ENCODE results near the gene SPEM1.

DNA sequence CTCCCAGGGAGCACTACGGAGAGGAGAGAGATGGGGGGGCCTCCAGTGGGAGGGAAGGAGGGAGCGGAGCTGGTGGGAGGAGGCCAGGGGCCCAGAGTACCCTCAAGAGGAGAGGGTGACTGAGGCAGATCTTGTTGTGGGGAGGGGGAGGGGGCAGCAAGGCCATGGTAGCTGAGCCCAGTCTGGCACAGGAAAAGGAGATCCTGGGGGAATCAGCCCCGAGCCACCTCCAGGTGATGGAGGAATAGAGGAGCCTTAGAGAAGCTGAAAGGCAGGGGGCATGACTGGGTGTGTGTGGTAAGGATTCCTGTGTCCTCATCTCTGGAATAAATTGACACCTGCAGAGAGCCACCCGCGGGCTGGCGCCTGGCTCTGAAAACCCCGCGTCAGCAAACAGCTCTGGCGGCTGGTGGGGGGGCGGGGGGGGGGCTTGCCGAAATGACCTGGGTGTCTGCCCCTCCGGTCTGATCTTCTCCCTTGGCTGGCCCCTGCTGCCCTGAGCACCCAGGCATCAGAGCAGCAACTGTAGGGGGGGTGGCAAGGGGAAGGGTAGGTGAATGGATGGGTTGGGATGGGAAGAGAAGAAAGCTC is 13.8 kb upstream of the SPEM1 start:
- TF ChIP-seq, protein P1, sequence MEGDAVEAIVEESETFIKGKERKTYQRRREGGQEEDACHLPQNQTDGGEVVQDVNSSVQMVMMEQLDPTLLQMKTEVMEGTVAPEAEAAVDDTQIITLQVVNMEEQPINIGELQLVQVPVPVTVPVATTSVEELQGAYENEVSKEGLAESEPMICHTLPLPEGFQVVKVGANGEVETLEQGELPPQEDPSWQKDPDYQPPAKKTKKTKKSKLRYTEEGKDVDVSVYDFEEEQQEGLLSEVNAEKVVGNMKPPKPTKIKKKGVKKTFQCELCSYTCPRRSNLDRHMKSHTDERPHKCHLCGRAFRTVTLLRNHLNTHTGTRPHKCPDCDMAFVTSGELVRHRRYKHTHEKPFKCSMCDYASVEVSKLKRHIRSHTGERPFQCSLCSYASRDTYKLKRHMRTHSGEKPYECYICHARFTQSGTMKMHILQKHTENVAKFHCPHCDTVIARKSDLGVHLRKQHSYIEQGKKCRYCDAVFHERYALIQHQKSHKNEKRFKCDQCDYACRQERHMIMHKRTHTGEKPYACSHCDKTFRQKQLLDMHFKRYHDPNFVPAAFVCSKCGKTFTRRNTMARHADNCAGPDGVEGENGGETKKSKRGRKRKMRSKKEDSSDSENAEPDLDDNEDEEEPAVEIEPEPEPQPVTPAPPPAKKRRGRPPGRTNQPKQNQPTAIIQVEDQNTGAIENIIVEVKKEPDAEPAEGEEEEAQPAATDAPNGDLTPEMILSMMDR (IDR thresholded peaks at IDR 0.05; ENCODE audit: low read depth, low read length, poor library complexity, severe bottlenecking), result no peak
- TF ChIP-seq EZH2phosphoT487 (IDR thresholded peaks at IDR 0.05; ENCODE audit: borderline replicate concordance, low read length), result no peak

Data from DOHH2 (cell line).